ENCODE measurements around the gene GABRA6.
"Not testable (repeated sequence)": the region's sequence is repeated elsewhere in the genome, so short reads cannot be mapped to it uniquely, and the experiment has no call there.

GABRA6 gene

GRCh38 chr5:161685461-161685860 lies at the start of gene GABRA6:
Gene GABRA6 (plus strand): TSS chr5:161685721. CDS start chr5:161685990, 269 bp downstream.
- no peak for DNase-seq

- DNase-seq: no peak
Measured at GRCh38 chr5:161637591-161637990, 47.9 kb upstream of the GABRA6 start.

- no peak for DNase-seq
Measured at GRCh38 chr5:161641444-161641843, 44.1 kb upstream of the GABRA6 start.

- no peak for DNase-seq
Measured at GRCh38 chr5:161645264-161645663, 40.3 kb upstream of the GABRA6 start.

GRCh38 chr5:161651926-161652325 lies 33.6 kb upstream of the GABRA6 start:
- DNase-seq: not testable (repeated sequence)

- no peak for DNase-seq
Measured at GRCh38 chr5:161660806-161661205, 24.7 kb upstream of the GABRA6 start.

GRCh38 chr5:161663431-161663830 lies 22.1 kb upstream of the GABRA6 start:
- DNase-seq: no peak

GRCh38 chr5:161676103-161676502 lies 9.4 kb upstream of the GABRA6 start:
- no peak for DNase-seq

GRCh38 chr5:161686149-161686548 lies 628 bp downstream of the GABRA6 start:
- no peak for DNase-seq

GRCh38 chr5:161686881-161687280 lies 1.4 kb downstream of the GABRA6 start:
- DNase-seq: no peak

- DNase-seq: no peak
Measured at GRCh38 chr5:161687316-161687715, 1.8 kb downstream of the GABRA6 start.

GRCh38 chr5:161691911-161692310 lies 6.4 kb downstream of the GABRA6 start:
- no peak for DNase-seq

GRCh38 chr5:161697001-161697400 lies 11.5 kb downstream of the GABRA6 start:
- DNase-seq: no peak

GRCh38 chr5:161700065-161700464 lies 14.5 kb downstream of the GABRA6 start:
- DNase-seq: no peak

GRCh38 chr5:161703528-161703927 lies 18.0 kb downstream of the GABRA6 start:
- no peak for DNase-seq

GRCh38 chr5:161707382-161707781 lies 21.9 kb downstream of the GABRA6 start:
- no peak for DNase-seq

GRCh38 chr5:161709239-161709638 lies 23.7 kb downstream of the GABRA6 start:
- no peak for DNase-seq

GRCh38 chr5:161713042-161713441 lies 27.5 kb downstream of the GABRA6 start:
- no peak for DNase-seq

- no peak for DNase-seq
Measured at GRCh38 chr5:161719157-161719556, 33.6 kb downstream of the GABRA6 start.

GRCh38 chr5:161720460-161720859 lies 34.9 kb downstream of the GABRA6 start:
- no peak for DNase-seq

- no peak for DNase-seq
Measured at GRCh38 chr5:161734741-161735140, 49.2 kb downstream of the GABRA6 start.

GRCh38 chr5:161740433-161740832 lies 54.9 kb downstream of the GABRA6 start:
- no peak for DNase-seq

GRCh38 chr5:161744276-161744675 lies 58.8 kb downstream of the GABRA6 start:
- no peak for DNase-seq

- no peak for DNase-seq
Measured at GRCh38 chr5:161745392-161745791, 59.9 kb downstream of the GABRA6 start.

GRCh38 chr5:161751265-161751664 lies 65.7 kb downstream of the GABRA6 start:
- no peak for DNase-seq

Data from stimulated activated CD4-positive, alpha-beta T cell treated with anti-CD3 and anti-CD28 coated beads, Interleukin-12 subunit alpha, Interleukin-12 subunit beta, amount 100 ng/mL, for 4 hours (primary cell).